ENCODE measurements around the gene C14orf93. TPM values are rescaled to one million over a fixed set of nuclear protein-coding genes. Genes with fewer than 3 reads are reported as not detected.
A peak's percentile ranks its signal among the peaks of the same experiment; 100 is the strongest.
"Not testable (repeated sequence)": the region's sequence is repeated elsewhere in the genome, so short reads cannot be mapped to it uniquely, and the experiment has no call there.

C14orf93 gene
- total RNA-seq, 2 donors from 2014 or later, result 9.0 to 9.1 TPM

GRCh38 chr14:22976620-22977433, 33.1 kb downstream of the C14orf93 start:
- Mint-ChIP-seq H3K27ac (no peak overlapping the region), H3K36me3 (ENCODE audit: low read depth) (peaks cover 2% of the 10 kb centered on the region), H3K4me3 (no peak overlapping the region), H3K4me1 (peaks cover 14% of the 10 kb centered on the region), H3K27me3 (no peaks in the 10 kb centered on the region)
- H3K9me3 ChIP-seq (ENCODE audit: control insufficient read depth, low read length, poor library complexity, severe bottlenecking), result no peaks in the 10 kb centered on the region
- DNase-seq (no peak), ATAC-seq (no peak)

GRCh38 chr14:22974530-22975313, 35.2 kb downstream of the C14orf93 start:
- no peaks in the 10 kb centered on the region for H3K9me3 ChIP-seq (ENCODE audit: control insufficient read depth, low read length, poor library complexity, severe bottlenecking)
- H3K4me1 Mint-ChIP-seq, result peaks cover 9% of the 10 kb centered on the region
- ATAC-seq (no peak), DNase-seq (no peak)
- no peaks in the 10 kb centered on the region for H3K27me3 Mint-ChIP-seq
- peaks cover 2% of the 10 kb centered on the region for H3K36me3 Mint-ChIP-seq (ENCODE audit: low read depth)
- H3K27ac Mint-ChIP-seq, result no peak overlapping the region
- no peak overlapping the region for H3K4me3 Mint-ChIP-seq

GRCh38 chr14:22973217-22974032, 36.5 kb downstream of the C14orf93 start:
- H3K36me3 Mint-ChIP-seq (ENCODE audit: low read depth), result peaks cover 2% of the 10 kb centered on the region
- peak; percentile 66 for ATAC-seq
- H3K4me3 Mint-ChIP-seq, result no peak overlapping the region
- peak in 1 of 3 donors; percentile 20 for DNase-seq
- no peaks in the 10 kb centered on the region for H3K27me3 Mint-ChIP-seq
- no peak overlapping the region for H3K27ac Mint-ChIP-seq
- peaks cover 6% of the 10 kb centered on the region for H3K4me1 Mint-ChIP-seq
- H3K9me3 ChIP-seq (ENCODE audit: control insufficient read depth, low read length, poor library complexity, severe bottlenecking), result no peaks in the 10 kb centered on the region

GRCh38 chr14:22972313-22972930, 37.5 kb downstream of the C14orf93 start:
- H3K4me1 Mint-ChIP-seq, result peaks cover 5% of the 10 kb centered on the region

GRCh38 chr14:22971152-22971551, 38.8 kb downstream of the C14orf93 start:
- Mint-ChIP-seq H3K4me3 (no peak overlapping the region), H3K36me3 (ENCODE audit: low read depth) (no peaks in the 10 kb centered on the region), H3K27ac (no peak overlapping the region), H3K27me3 (no peaks in the 10 kb centered on the region), H3K4me1 (peaks cover 4% of the 10 kb centered on the region)
- ATAC-seq (no peak), DNase-seq (no peak)
- H3K9me3 ChIP-seq (ENCODE audit: control insufficient read depth, low read length, poor library complexity, severe bottlenecking), result no peaks in the 10 kb centered on the region

More at GRCh38 chr14:22972313-22972930, 37.5 kb downstream of the C14orf93 start:
- no peaks in the 10 kb centered on the region for H3K27me3 Mint-ChIP-seq
- no peak for DNase-seq
- peaks cover under 1% of the 10 kb centered on the region for H3K36me3 Mint-ChIP-seq (ENCODE audit: low read depth)
- ATAC-seq, result no peak
- H3K9me3 ChIP-seq (ENCODE audit: control insufficient read depth, low read length, poor library complexity, severe bottlenecking), result no peaks in the 10 kb centered on the region
- H3K4me3 Mint-ChIP-seq, result no peak overlapping the region
- H3K27ac Mint-ChIP-seq, result no peak overlapping the region

- Mint-ChIP-seq H3K4me1 (no peaks in the 10 kb centered on the region), H3K4me3 (no peak overlapping the region), H3K36me3 (ENCODE audit: low read depth) (no peaks in the 10 kb centered on the region), H3K27me3 (no peaks in the 10 kb centered on the region), H3K27ac (no peak overlapping the region)
- ATAC-seq, result no peak
- no peak for DNase-seq
- H3K9me3 ChIP-seq (ENCODE audit: control insufficient read depth, low read length, poor library complexity, severe bottlenecking), result no peaks in the 10 kb centered on the region
These were observed 43.1 kb downstream of the C14orf93 start for GRCh38 chr14:22966783-22967269.

- H3K27me3 Mint-ChIP-seq; DNase-seq; ATAC-seq; H3K4me1 Mint-ChIP-seq; H3K36me3 Mint-ChIP-seq (ENCODE audit: low read depth); H3K4me3 Mint-ChIP-seq; H3K27ac Mint-ChIP-seq; H3K9me3 ChIP-seq (ENCODE audit: control insufficient read depth, low read length, poor library complexity, severe bottlenecking): not testable (repeated sequence)
These were observed 43.8 kb downstream of the C14orf93 start for GRCh38 chr14:22965916-22966782.

- Mint-ChIP-seq H3K36me3 (ENCODE audit: low read depth) (no peaks in the 10 kb centered on the region), H3K4me3 (no peak overlapping the region), H3K27me3 (no peaks in the 10 kb centered on the region), H3K27ac (no peak overlapping the region), H3K4me1 (peaks cover 2% of the 10 kb centered on the region)
- no peak for ATAC-seq
- H3K9me3 ChIP-seq (ENCODE audit: control insufficient read depth, low read length, poor library complexity, severe bottlenecking), result no peaks in the 10 kb centered on the region
- no peak for DNase-seq
These were observed 47.8 kb downstream of the C14orf93 start for GRCh38 chr14:22962061-22962676.

GRCh38 chr14:22955702-22956569, 54.0 kb downstream of the C14orf93 start:
- ATAC-seq (no peak), DNase-seq (no peak)
- Mint-ChIP-seq H3K4me1 (peaks cover 19% of the 10 kb centered on the region), H3K36me3 (ENCODE audit: low read depth) (peaks cover 5% of the 10 kb centered on the region), H3K4me3 (peak overlapping the region; percentile 90), H3K27ac (peak overlapping the region; percentile 85), H3K27me3 (no peaks in the 10 kb centered on the region)
- H3K9me3 ChIP-seq (ENCODE audit: control insufficient read depth, low read length, poor library complexity, severe bottlenecking), result no peaks in the 10 kb centered on the region

GRCh38 chr14:22952418-22952817, 57.5 kb downstream of the C14orf93 start:
- peaks cover 5% of the 10 kb centered on the region for H3K36me3 Mint-ChIP-seq (ENCODE audit: low read depth)
- H3K27me3 Mint-ChIP-seq, result no peaks in the 10 kb centered on the region
- no peak overlapping the region for H3K4me3 Mint-ChIP-seq
- no peaks in the 10 kb centered on the region for H3K9me3 ChIP-seq (ENCODE audit: control insufficient read depth, low read length, poor library complexity, severe bottlenecking)
- ATAC-seq (no peak), DNase-seq (no peak)
- no peak overlapping the region for H3K27ac Mint-ChIP-seq
- peaks cover 17% of the 10 kb centered on the region for H3K4me1 Mint-ChIP-seq

- H3K4me3 Mint-ChIP-seq; DNase-seq; ATAC-seq; H3K9me3 ChIP-seq (ENCODE audit: control insufficient read depth, low read length, poor library complexity, severe bottlenecking); H3K27me3 Mint-ChIP-seq; H3K36me3 Mint-ChIP-seq (ENCODE audit: low read depth): not testable (repeated sequence)
- Mint-ChIP-seq H3K27ac (peak overlapping the region; percentile 45), H3K4me1 (peaks cover 17% of the 10 kb centered on the region)
These were observed 58.1 kb downstream of the C14orf93 start for GRCh38 chr14:22951795-22952194.

Data from T-helper 17 cell (primary cell).